ENCODE data around the gene BCAR1.
"Not testable (repeated sequence)": the region's sequence is repeated elsewhere in the genome, so short reads cannot be mapped to it uniquely, and the experiment has no call there.

DNA sequence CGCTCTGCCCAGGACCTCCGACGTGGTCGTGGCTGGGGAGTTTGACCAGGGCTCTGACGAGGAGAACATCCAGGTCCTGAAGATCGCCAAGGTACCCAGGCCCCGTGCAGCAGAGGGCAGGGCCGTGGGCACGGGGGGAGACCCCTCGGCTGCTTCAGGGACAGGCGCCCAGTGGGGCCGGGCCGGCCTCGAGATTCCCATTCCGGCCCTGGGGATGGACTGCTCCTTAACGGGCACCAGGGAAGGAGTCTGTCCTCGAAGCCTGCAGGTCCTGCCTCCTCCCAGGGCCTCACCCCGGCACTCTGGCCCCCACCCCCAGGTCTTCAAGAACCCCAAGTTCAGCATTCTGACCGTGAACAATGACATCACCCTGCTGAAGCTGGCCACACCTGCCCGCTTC, 28.3 kb downstream of the BCAR1 start:
- TF ChIP-seq, protein P1, sequence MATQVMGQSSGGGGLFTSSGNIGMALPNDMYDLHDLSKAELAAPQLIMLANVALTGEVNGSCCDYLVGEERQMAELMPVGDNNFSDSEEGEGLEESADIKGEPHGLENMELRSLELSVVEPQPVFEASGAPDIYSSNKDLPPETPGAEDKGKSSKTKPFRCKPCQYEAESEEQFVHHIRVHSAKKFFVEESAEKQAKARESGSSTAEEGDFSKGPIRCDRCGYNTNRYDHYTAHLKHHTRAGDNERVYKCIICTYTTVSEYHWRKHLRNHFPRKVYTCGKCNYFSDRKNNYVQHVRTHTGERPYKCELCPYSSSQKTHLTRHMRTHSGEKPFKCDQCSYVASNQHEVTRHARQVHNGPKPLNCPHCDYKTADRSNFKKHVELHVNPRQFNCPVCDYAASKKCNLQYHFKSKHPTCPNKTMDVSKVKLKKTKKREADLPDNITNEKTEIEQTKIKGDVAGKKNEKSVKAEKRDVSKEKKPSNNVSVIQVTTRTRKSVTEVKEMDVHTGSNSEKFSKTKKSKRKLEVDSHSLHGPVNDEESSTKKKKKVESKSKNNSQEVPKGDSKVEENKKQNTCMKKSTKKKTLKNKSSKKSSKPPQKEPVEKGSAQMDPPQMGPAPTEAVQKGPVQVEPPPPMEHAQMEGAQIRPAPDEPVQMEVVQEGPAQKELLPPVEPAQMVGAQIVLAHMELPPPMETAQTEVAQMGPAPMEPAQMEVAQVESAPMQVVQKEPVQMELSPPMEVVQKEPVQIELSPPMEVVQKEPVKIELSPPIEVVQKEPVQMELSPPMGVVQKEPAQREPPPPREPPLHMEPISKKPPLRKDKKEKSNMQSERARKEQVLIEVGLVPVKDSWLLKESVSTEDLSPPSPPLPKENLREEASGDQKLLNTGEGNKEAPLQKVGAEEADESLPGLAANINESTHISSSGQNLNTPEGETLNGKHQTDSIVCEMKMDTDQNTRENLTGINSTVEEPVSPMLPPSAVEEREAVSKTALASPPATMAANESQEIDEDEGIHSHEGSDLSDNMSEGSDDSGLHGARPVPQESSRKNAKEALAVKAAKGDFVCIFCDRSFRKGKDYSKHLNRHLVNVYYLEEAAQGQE (IDR thresholded peaks at IDR 0.05; ENCODE audit: insufficient read depth in 1 of 2, low read depth in 2 of 2, low read length in 1 of 2) = not testable (repeated sequence)
- TF ChIP-seq, protein P2, sequence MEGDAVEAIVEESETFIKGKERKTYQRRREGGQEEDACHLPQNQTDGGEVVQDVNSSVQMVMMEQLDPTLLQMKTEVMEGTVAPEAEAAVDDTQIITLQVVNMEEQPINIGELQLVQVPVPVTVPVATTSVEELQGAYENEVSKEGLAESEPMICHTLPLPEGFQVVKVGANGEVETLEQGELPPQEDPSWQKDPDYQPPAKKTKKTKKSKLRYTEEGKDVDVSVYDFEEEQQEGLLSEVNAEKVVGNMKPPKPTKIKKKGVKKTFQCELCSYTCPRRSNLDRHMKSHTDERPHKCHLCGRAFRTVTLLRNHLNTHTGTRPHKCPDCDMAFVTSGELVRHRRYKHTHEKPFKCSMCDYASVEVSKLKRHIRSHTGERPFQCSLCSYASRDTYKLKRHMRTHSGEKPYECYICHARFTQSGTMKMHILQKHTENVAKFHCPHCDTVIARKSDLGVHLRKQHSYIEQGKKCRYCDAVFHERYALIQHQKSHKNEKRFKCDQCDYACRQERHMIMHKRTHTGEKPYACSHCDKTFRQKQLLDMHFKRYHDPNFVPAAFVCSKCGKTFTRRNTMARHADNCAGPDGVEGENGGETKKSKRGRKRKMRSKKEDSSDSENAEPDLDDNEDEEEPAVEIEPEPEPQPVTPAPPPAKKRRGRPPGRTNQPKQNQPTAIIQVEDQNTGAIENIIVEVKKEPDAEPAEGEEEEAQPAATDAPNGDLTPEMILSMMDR (IDR thresholded peaks at IDR 0.05) = not testable (repeated sequence)
- not testable (repeated sequence) for TF ChIP-seq POLR2AphosphoS5 (IDR thresholded peaks at IDR 0.05; ENCODE audit: low read depth, low read length)

All from Panc1 (cell line).